ENCODE measurements around the gene CCAR1.
A peak's percentile ranks its signal among the peaks of the same experiment; 100 is the strongest.
"Not testable (repeated sequence)": the region's sequence is repeated elsewhere in the genome, so short reads cannot be mapped to it uniquely, and the experiment has no call there.

Gene CCAR1

GRCh38 chr10:68759967-68760366, 38.9 kb downstream of the CCAR1 start:
- no peak for DNase-seq (ENCODE audit: low read depth)

GRCh38 chr10:68767407-68767806, 46.4 kb downstream of the CCAR1 start:
- DNase-seq (ENCODE audit: low read depth) = not testable (repeated sequence)

- no peak for DNase-seq (ENCODE audit: low read depth)
Measured at GRCh38 chr10:68781613-68782574, 60.9 kb downstream of the CCAR1 start.

- DNase-seq (ENCODE audit: low read depth) = no peak
Measured at GRCh38 chr10:68784476-68784875, 63.4 kb downstream of the CCAR1 start.

- no peak for DNase-seq (ENCODE audit: low read depth)
Measured at GRCh38 chr10:68787813-68788212, 66.8 kb downstream of the CCAR1 start.

GRCh38 chr10:68790476-68790875, 69.4 kb downstream of the CCAR1 start:
- no peak for DNase-seq (ENCODE audit: low read depth)

- no peak for DNase-seq (ENCODE audit: low read depth)
Measured at GRCh38 chr10:68792115-68792514, 71.1 kb downstream of the CCAR1 start.

GRCh38 chr10:68795886-68796532, 75.0 kb downstream of the CCAR1 start:
- DNase-seq (ENCODE audit: low read depth) = no peak

GRCh38 chr10:68796605-68797004, 75.6 kb downstream of the CCAR1 start:
- no peak for DNase-seq (ENCODE audit: low read depth)

GRCh38 chr10:68800211-68800610, 79.2 kb downstream of the CCAR1 start:
- DNase-seq (ENCODE audit: low read depth) = no peak

- DNase-seq (ENCODE audit: low read depth) = no peak
Measured at GRCh38 chr10:68804692-68805091, 83.7 kb downstream of the CCAR1 start.

GRCh38 chr10:68810830-68811229, 89.8 kb downstream of the CCAR1 start:
- DNase-seq (ENCODE audit: low read depth) = not testable (repeated sequence)

- DNase-seq (ENCODE audit: low read depth) = no peak
Measured at GRCh38 chr10:68811314-68812009, 90.4 kb downstream of the CCAR1 start.

- no peak for DNase-seq (ENCODE audit: low read depth)
Measured at GRCh38 chr10:68812420-68812819, 91.4 kb downstream of the CCAR1 start.

GRCh38 chr10:68813559-68813958, 92.5 kb downstream of the CCAR1 start:
- no peak for DNase-seq (ENCODE audit: low read depth)

- DNase-seq (ENCODE audit: low read depth) = no peak
Measured at GRCh38 chr10:68816796-68817412, 95.9 kb downstream of the CCAR1 start.

- not testable (repeated sequence) for DNase-seq (ENCODE audit: low read depth)
Measured at GRCh38 chr10:68820359-68820758, 99.3 kb downstream of the CCAR1 start.

GRCh38 chr10:68822626-68823025, 101.6 kb downstream of the CCAR1 start:
- not testable (repeated sequence) for DNase-seq (ENCODE audit: low read depth)

- DNase-seq (ENCODE audit: low read depth) = peak; percentile 49
Measured at GRCh38 chr10:68826764-68827591, 105.9 kb downstream of the CCAR1 start, which contains the start of gene STOX1. STOX1 (plus strand) TSS chr10:68827531; CDS start chr10:68827624, 93 bp downstream.

GRCh38 chr10:68827592-68827959, 106.5 kb downstream of the CCAR1 start:
- not testable (repeated sequence) for DNase-seq (ENCODE audit: low read depth)

- DNase-seq (ENCODE audit: low read depth) = not testable (repeated sequence)
Measured at GRCh38 chr10:68828083-68828601, 107.1 kb downstream of the CCAR1 start.

Measured in activated T-cell treated with anti-CD3 and anti-CD28 coated beads for 24 hours (primary cell).